HG02943 (cell line): Measurements from ENCODE around the gene PCDHB13.
"Not testable (repeated sequence)": the region's sequence is repeated elsewhere in the genome, so short reads cannot be mapped to it uniquely, and the experiment has no call there.

Experiments used
- ATAC-seq: cut with Tn5 transposase; IDR thresholded peaks from one replicate; pipeline ENCODE4 v1.9.1; 2021; ENCODE audit warnings: mild to moderate bottlenecking, low read depth, moderate library complexity; ENCODE audit not compliant: unreplicated experiment

PCDHB13 gene

DNA sequence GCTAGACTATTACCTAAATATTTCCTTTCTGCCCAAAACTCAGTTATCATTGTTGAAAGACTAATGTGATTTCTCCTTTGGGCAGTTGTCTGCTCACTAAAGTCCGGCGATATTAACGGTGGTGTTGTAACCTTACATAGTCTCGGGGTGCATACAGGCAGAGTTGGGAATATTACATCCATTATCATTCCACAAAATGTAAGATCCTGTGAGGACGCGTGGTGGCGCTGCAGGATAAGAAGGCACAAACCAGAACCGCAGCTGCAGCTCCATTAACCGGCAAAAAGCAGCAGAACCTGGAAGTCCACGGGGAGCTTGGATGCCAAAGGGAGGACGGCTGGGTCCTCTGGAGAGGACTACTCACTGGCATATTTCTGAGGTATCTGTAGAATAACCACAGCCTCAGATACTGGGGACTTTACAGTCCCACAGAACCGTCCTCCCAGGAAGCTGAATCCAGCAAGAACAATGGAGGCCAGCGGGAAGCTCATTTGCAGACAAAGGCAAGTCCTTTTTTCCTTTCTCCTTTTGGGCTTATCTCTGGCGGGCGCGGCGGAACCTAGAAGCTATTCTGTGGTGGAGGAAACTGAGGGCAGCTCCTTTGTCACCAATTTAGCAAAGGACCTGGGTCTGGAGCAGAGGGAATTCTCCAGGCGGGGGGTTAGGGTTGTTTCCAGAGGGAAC lies at the start of gene PCDHB13:
Gene PCDHB13 (plus strand): TSS at position 264 of the 684 bp plus-strand sequence. CDS start 205 bp downstream, at position 469.
- ATAC-seq, result not testable (repeated sequence)

DNA sequence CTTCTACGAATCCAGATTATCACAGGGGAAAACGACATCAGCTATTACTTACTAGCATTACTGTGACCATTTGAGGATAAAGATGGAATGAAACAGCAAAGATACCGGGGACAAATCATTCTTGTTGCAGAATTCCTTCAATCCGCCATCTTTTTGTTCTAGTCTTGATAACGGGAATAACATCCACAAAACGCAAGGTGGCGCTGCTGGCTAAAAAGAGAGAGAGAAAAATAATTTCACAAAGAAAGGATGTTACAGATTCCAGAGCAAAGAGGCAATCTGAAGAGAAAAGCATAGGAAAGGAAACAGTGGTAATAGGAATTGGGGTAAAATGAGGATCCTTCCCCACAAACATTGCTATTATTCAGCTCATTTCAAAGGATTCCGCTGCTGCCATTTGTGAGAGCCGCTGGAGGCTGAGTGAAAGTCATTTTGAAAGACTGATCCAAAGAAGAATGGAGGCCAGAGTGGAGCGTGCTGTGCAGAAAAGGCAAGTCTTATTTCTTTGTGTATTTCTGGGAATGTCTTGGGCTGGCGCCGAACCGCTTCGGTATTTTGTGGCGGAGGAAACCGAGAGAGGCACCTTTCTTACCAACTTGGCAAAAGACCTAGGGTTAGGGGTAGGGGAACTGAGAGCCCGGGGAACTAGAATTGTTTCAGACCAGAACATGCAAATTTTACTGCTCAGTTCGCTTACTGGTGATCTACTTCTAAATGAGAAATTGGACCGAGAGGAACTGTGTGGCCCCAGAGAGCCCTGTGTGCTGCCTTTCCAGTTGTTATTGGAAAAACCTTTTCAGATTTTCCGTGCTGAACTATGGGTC lies 41.1 kb upstream of the PCDHB13 start, which contains the start of gene PCDHB7:
Gene PCDHB7 (plus strand): TSS at position 264 of the 824 bp plus-strand sequence. CDS start 192 bp downstream, at position 456.
- ATAC-seq, result no peak

DNA sequence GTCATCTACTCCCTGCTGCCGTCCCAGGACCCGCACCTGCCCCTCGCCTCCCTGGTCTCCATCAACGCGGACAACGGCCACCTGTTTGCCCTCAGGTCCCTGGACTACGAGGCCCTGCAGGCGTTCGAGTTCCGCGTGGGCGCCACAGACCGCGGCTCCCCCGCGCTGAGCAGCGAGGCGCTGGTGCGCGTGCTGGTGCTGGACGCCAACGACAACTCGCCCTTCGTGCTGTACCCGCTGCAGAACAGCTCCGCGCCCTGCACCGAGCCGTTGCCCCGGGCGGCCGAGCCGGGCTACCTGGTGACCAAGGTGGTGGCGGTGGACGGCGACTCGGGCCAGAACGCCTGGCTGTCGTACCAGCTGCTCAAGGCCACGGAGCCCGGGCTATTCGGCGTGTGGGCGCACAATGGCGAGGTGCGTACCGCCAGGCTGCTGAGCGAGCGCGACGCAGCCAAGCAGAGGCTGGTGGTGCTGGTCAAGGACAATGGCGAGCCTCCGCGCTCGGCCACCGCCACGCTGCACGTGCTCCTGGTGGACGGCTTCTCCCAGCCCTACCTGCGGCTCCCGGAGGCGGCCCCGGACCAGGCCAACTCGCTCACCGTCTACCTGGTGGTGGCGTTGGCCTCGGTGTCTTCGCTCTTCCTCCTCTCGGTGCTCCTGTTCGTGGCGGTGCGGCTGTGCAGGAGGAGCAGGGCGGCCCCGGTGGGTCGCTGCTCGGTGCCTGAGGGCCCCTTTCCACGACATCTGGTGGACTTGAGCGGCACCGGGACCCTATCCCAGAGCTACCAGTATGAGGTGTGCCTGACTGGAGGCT lies 39.2 kb upstream of the PCDHB13 start:
- ATAC-seq, result not testable (repeated sequence)

DNA sequence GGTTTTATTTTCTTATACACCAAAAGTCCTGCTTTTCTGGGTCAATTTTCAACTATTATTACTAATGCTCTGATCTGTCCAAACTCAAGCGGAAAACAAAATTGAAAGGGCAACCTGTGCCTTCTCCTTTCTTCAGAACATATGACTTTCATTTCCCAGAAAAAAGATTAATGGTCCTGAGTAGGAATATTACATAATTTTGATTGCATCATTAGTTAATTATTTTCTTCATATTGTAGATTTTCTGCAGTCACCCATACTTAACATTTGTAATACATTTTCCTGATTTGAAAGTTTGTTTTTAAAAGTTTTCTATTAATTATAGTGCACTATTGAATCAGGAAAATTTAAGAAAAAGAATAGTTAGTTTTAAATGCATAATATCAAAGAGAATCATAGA lies 37.8 kb upstream of the PCDHB13 start:
- no peak for ATAC-seq

- not testable (repeated sequence) for ATAC-seq
Measured at GRCh38 chr5:141177577-141178191, 36.0 kb upstream of the PCDHB13 start, which contains the start of gene PCDHB8. Gene PCDHB8, plus strand, starts transcription at chr5:141177790. Its CDS starts 245 bp downstream, at chr5:141178035.

DNA sequence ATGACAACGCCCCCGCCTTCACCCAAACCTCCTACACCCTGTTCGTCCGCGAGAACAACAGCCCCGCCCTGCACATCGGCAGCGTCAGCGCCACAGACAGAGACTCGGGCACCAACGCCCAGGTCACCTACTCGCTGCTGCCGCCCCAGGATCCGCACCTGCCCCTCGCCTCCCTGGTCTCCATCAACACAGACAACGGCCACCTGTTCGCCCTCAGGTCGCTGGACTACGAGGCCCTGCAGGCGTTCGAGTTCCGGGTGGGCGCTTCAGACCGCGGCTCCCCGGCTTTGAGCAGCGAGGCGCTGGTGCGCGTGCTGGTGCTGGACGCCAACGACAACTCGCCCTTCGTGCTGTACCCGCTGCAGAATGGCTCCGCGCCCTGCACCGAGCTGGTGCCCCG lies 34.3 kb upstream of the PCDHB13 start:
- ATAC-seq, result not testable (repeated sequence)

DNA sequence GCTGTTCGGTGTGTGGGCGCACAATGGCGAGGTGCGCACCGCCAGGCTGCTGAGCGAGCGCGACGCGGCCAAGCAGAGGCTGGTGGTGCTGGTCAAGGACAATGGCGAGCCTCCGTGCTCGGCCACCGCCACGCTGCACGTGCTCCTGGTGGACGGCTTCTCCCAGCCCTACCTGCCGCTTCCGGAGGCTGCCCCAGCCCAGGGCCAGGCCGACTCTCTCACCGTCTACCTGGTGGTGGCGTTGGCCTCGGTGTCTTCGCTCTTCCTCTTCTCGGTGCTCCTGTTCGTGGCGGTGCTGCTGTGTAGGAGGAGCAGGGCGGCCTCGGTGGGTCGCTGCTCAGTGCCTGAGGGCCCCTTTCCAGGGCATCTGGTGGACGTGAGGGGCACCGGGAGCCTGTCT lies 33.8 kb upstream of the PCDHB13 start:
- ATAC-seq, result not testable (repeated sequence)

- ATAC-seq, result no peak
Measured at GRCh38 chr5:141180313-141180712, 33.4 kb upstream of the PCDHB13 start.

DNA sequence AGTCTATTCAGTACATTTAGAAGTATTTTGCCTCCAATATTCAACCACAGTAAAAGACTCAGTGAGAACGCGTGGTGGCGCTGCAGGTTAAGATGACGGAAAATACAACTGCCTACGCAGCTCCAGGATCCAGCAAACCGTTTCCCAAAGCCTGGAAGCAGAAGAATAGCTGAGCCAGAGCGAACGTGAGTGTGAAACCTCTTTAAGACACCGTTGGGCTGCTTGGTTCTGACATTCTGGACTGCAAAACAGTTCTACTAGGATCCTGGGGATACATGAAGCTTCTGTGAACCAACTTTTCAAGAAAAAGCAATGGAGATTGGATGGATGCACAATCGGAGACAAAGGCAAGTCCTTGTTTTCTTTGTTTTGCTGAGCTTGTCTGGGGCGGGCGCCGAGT lies 31.5 kb upstream of the PCDHB13 start, which contains the start of gene PCDHB16:
Gene PCDHB16 (plus strand): TSS at position 140 of the 400 bp plus-strand sequence. CDS start 173 bp downstream, at position 313.
- no peak for ATAC-seq

GRCh38 chr5:141184117-141184855 lies 29.4 kb upstream of the PCDHB13 start:
- not testable (repeated sequence) for ATAC-seq

GRCh38 chr5:141186897-141187512 lies 26.7 kb upstream of the PCDHB13 start, which contains the start of gene PCDHB9:
Gene PCDHB9, plus strand, starts transcription at chr5:141187161. Its CDS starts 158 bp downstream, at chr5:141187319.
- ATAC-seq, result no peak

GRCh38 chr5:141188682-141189081 lies 25.0 kb upstream of the PCDHB13 start:
- not testable (repeated sequence) for ATAC-seq

DNA sequence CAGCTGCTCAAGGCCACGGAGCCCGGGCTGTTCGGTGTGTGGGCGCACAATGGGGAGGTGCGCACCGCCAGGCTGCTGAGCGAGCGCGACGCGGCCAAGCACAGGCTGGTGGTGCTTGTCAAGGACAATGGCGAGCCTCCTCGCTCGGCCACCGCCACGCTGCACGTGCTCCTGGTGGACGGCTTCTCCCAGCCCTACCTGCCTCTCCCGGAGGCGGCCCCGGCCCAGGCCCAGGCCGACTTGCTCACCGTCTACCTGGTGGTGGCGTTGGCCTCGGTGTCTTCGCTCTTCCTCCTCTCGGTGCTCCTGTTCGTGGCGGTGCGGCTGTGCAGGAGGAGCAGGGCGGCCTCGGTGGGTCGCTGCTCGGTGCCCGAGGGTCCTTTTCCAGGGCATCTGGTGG lies 24.6 kb upstream of the PCDHB13 start:
- not testable (repeated sequence) for ATAC-seq

DNA sequence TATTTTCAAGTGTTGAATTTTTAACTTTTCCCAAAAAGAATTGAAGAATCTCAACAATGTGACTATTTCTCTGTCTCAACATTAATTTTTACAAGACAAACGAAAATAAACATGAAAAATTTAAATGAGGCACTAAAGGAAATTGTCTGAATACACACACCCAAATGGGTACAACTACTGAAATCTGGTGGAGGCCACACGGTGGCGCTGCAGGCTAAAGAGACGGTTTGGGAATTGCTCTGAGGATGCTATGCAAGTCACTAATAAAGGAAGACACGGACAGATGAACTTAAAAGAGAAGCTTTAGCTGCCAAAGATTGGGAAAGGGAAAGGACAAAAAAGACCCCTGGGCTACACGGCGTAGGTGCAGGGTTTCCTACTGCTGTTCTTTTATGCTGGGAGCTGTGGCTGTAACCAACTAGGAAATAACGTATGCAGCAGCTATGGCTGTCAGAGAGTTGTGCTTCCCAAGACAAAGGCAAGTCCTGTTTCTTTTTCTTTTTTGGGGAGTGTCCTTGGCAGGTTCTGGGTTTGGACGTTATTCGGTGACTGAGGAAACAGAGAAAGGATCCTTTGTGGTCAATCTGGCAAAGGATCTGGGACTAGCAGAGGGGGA lies 21.5 kb upstream of the PCDHB13 start, which contains the start of gene PCDHB10:
Gene PCDHB10 (plus strand): TSS at position 244 of the 616 bp plus-strand sequence. CDS start 200 bp downstream, at position 444.
- ATAC-seq, result no peak

DNA sequence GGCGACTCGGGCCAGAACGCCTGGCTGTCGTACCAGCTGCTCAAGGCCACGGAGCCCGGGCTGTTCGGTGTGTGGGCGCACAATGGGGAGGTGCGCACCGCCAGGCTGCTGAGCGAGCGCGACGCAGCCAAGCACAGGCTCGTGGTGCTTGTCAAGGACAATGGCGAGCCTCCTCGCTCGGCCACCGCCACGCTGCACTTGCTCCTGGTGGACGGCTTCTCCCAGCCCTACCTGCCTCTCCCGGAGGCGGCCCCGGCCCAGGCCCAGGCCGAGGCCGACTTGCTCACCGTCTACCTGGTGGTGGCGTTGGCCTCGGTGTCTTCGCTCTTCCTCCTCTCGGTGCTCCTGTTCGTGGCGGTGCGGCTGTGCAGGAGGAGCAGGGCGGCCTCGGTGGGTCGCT lies 19.4 kb upstream of the PCDHB13 start:
- ATAC-seq, result not testable (repeated sequence)

DNA sequence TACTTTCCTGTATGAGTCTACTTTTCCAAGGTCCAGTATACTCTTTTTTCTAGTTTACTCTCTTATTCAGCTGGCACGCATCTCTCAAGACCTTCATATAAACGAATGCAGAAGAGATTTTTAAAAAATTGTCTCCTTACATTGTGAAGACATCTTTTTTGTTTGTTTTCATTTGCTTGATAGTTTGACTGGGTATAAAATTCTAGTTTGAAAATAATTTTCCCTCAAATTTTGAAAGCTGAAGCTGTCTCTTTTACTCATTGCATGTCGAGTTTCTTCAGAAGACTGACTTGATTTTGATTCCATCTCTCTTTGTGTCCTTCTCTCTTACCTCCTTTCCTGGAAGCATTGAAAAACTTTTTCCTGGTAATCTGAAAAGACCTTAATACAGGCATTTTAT lies 17.4 kb upstream of the PCDHB13 start:
- ATAC-seq, result no peak

GRCh38 chr5:141199359-141200235 lies 14.1 kb upstream of the PCDHB13 start, which contains the start of gene PCDHB11:
Gene PCDHB11, plus strand, starts transcription at chr5:141199627. Its CDS starts 148 bp downstream, at chr5:141199775.
- no peak for ATAC-seq
